Measurements from ENCODE around the gene ADGRB3.
"Not testable (repeated sequence)": the region's sequence is repeated elsewhere in the genome, so short reads cannot be mapped to it uniquely, and the experiment has no call there.

ADGRB3 gene

GRCh38 chr6:68744376-68744775 lies 109.3 kb downstream of the ADGRB3 start:
- not testable (repeated sequence) for DNase-seq

DNA sequence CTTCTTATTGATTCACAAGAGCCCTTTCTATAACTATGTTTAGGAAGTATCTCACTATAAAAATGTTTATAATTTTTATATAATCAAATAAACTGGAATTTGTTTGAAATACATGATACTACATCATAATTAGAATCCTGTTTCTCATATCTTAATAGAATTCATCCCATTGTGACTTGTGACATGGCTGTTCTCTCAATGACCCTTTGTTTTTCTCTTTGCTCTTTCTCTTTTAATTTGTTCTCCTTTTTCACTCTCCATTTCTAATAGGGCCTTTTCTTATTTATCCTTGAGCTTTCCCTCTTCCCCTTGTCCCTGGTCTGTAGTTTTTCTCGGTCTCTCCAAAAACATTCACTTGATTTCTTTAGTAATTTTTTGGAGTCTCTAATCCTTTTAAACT lies 111.3 kb downstream of the ADGRB3 start:
- DNase-seq: no peak

DNA sequence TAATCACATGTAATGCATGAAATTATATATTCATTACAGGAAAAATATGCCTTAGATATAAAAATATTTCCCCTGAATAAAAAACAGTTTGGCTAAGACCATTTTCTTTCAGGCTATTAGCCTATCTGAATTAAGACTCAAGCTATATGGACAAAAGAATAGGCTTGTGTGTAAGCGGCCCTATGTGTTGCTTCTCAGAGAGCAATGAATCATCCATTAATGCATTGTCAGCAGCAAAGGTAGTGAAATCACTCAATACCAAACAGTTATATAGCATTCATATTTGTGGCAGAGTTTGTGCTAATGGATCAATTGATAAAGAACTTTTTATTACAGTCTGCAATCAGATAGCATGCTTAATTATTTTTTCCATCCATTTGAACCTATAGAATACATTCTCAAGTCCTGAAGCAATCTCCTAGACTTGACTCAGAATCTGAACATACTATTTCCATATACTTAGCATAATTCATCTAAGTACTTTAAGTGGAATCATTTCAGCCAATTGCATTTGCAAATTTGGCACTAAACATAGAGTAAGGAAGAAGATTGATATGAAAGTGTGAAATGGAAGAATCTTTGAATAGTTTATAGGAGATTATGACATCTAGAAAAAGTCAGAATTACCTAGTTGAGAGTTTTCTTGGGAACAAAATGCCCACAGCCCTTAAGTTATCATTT lies 112.2 kb downstream of the ADGRB3 start:
- no peak for DNase-seq

DNA sequence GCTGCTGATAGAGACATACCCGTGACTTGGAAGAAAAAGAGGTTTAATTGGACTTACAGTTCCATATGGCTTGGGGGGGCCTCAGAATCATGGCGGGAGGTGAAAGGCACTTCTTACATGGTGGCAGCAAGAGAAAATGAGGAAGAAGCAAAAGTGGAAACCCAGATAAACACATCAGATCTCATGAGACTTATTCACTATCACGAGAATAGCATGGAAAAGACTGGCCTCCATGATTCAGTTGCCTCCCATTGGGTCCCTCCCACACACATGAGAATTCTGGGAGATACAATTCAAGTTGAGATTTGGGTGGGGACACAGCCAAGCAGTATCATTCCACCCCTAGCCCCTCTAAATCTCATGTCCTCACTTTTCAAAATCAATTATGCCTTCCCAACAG lies 112.8 kb downstream of the ADGRB3 start:
- not testable (repeated sequence) for DNase-seq

- no peak for DNase-seq
Observed at GRCh38 chr6:68754681-68755213, 119.7 kb downstream of the ADGRB3 start.

DNA sequence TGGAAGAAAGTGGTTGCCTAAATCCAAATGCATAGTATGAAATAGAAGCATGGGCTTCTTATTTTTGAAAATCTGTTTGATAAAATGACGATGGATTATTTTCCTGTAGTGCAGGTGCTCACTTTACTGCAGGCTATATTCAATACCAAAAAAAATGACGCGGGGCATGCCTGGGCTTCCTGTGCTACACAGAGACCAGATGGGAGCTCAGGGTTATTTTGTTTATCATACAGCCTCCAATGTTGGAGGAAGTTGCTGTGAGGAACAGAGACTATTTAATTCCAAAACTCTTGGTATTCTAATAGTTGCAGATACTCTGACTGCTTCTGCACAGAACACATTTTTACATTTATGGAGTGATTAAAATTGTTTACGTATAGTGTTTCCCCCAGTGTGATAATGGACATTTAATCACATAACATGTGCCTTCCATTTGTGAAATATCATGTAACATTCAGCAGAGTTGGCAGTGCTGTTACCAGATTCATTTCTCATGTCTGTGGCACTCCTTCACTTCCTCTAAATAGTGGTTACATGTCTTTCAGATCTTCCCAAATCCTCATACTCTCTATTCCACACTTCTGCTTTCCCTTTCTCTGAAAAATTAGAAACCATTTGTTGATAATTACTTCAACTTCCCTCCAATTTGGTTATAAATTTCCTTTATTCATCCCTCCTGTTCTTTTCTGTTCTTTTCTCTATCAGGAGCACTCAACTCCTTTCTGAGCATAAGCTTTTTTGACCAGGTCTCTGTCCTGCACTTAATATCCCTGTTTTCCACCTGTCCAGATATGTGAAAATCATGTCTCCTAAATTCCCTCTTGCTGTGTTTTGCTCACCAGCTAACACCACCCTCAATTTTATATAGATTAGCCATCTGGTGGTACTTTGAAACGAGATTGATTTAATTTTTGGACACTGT lies 121.6 kb downstream of the ADGRB3 start:
- no peak for DNase-seq

DNA sequence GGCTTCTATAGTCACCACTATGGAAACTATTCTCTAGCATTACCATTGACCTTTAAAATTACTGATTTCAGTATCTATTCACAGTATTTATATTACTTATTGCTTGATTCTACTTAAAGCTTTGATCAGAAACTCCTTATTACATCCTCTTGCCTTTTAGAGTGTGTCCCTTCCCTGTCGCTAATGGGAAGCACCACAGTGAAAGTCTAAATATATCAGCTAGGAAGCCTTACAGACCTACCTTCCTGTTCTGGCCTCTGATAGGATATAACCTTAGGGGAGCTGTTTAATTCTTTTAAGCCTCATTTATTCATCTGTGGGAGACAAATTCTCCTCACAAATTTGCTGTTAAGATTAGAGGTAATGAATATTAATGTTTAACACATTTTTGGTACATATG lies 122.7 kb downstream of the ADGRB3 start:
- no peak for DNase-seq

GRCh38 chr6:68758559-68758958 lies 123.5 kb downstream of the ADGRB3 start:
- no peak for DNase-seq

- no peak for DNase-seq
Observed at GRCh38 chr6:68760485-68760884, 125.4 kb downstream of the ADGRB3 start.

- DNase-seq: no peak
Observed at GRCh38 chr6:68760941-68761676, 126.0 kb downstream of the ADGRB3 start.

DNA sequence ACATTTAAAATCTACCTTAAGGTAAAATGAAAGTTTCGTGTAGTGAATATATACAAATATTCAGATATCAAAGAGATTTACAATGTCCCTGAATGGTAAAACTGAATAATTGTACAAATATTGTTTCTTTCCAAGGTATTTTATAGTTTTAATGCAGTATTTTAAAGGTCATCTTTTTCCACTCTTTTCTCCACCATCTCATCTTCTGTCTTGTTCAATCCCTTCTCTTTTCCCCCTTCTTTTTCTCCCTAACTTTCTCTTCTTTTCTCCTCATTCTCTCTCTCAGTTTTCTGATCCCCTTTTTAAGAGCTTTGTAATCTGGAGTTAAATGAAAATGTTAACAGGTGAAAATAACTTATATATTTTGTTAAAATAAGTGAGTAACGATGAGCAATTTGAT lies 126.9 kb downstream of the ADGRB3 start:
- DNase-seq: no peak

- no peak for DNase-seq
Observed at GRCh38 chr6:68771426-68771825, 136.3 kb downstream of the ADGRB3 start.

DNA sequence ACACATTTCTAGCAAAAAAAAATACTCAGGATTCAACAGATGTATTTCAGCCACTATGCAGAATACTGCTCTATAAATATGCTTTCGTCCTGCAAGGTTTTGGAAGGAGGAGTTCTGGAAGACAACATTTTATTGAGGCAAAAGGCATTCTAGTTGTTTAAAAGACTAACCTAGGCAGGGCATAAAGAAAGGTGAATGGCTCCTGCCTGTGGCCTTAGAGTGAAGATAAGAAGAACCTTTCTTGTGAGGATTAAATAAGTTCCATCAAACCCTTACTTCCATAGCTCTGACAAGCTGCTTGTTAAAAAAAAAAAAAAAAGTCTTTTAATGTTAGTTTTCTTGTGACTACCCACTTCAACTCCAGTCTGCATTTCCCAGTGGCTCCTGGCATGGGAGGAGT lies 139.8 kb downstream of the ADGRB3 start:
- no peak for DNase-seq

DNA sequence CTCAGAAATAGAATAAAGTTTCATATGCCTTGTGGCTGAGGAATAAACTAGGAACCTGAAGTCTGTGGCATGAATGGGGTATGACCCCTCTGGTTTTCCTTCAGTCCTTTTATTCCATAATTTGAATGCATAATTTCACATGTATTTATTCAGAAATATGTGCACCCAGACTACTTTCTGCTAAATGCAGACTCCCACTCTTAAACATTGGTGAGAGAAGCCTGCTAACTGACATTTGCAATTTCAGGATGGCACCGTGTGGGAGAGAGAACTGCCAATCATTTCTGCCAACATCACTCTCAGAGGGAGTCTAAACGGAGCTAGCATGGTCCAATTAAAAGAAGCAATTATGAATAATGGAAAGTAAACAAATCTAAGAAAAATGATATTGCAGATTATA lies 141.3 kb downstream of the ADGRB3 start:
- no peak for DNase-seq

GRCh38 chr6:68777956-68778355 lies 142.9 kb downstream of the ADGRB3 start:
- peak; percentile 63 for DNase-seq

GRCh38 chr6:68778356-68779020 lies 143.4 kb downstream of the ADGRB3 start:
- DNase-seq: peak; percentile 62

GRCh38 chr6:68779366-68779765 lies 144.3 kb downstream of the ADGRB3 start:
- no peak for DNase-seq

- not testable (repeated sequence) for DNase-seq
Observed at GRCh38 chr6:68790128-68790527, 155.0 kb downstream of the ADGRB3 start.

DNA sequence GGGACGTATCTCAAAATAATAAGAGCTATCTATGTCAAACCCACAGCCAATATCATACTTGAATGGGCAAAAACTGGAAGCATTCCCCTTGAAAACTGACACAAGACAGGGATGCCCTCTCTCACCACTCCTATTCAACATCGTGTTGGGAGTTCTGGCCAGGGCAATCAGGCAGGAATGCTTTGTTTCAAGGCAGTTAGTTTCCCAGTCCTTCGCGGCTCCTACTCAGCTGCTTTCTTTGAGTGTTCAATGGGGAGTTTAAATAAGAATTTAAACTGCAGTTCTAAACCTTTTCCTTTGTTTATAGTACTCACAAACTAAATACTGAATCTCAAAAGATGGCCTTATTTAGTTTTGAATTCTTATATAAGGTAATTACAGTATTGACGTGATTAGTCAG lies 179.9 kb downstream of the ADGRB3 start:
- not testable (repeated sequence) for DNase-seq

- no peak for DNase-seq
Observed at GRCh38 chr6:68826501-68826900, 191.4 kb downstream of the ADGRB3 start.

DNA sequence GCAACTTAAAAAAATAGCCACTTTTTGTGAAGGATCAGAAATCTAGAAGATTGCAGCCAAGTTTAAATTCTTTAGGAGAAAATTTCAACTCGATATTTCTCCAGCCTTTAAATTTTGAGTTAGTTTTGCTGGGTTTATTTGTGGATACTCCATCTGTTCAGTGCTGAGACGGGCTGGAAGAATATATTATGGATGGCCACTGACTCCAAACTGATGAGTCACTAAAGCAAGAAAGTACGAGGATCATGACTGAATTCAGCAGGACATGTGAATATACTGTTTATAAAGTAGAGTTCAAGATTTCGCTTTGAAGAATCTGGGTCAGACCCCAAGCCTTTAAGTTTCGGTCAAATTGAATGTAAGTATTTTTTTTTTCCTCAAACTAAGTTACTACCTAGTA lies 199.5 kb downstream of the ADGRB3 start:
- DNase-seq: no peak

- no peak for DNase-seq
Observed at GRCh38 chr6:68838571-68838970, 203.5 kb downstream of the ADGRB3 start.

GRCh38 chr6:68852791-68853190 lies 217.7 kb downstream of the ADGRB3 start:
- DNase-seq: no peak
